A549 (cell line): Measurements from ENCODE around the gene CARD19.

ENCODE experiments used
- BHLHE40 ChIP-seq: IDR thresholded peaks from 2 replicates; pipeline ENCODE4 v1.6.1; 2012; ENCODE audit warnings: low read depth, low read length, inconsistent platforms
- EP300 ChIP-seq, 2 experiments: fragments of >200 bp; sonication (Bioruptor Twin); formaldehyde crosslinking; IDR thresholded peaks; 2 replicates in 1 of 2; 3 replicates in 1 of 2; pipeline ENCODE4 v1.6.1; 2016 to 2017
- MAZ ChIP-seq: fragments of 150-350 bp; IDR thresholded peaks from 2 replicates; pipeline ENCODE4 v1.6.1; 2014; ENCODE audit warnings: antibody characterized with exemption, low read depth, low read length, borderline replicate concordance
- POLR2A ChIP-seq: IDR thresholded peaks from 2 replicates; pipeline ENCODE4 v1.6.1; 2012; ENCODE audit warnings: mild to moderate bottlenecking, low read length
- ZC3H11A ChIP-seq: fragments of 450-650 bp; IDR thresholded peaks from 2 replicates; pipeline ENCODE4 v1.6.1; 2014; ENCODE audit warnings: antibody characterized with exemption, mild to moderate bottlenecking
- TF ChIP-seq, protein P1 (sequence below): fragments of 250-450 bp; sonication (Bioruptor Pico); IDR thresholded peaks from 2 replicates; pipeline ENCODE4 v1.5.0; 2021; ENCODE audit warnings: mild to moderate bottlenecking, moderate library complexity, borderline replicate concordance
- TF ChIP-seq, protein P2 (sequence below): fragments of 200-600 bp; sonication (generic); IDR thresholded peaks from 2 replicates; pipeline ENCODE4 v1.6.1; 2016; ENCODE audit warnings: antibody characterized with exemption, mild to moderate bottlenecking, moderate library complexity
- TF ChIP-seq, protein P3 (sequence below): fragments of >200 bp; sonication (Bioruptor Twin); formaldehyde crosslinking; IDR thresholded peaks from 3 replicates; pipeline ENCODE4 v1.5.1; 2016

DNA sequence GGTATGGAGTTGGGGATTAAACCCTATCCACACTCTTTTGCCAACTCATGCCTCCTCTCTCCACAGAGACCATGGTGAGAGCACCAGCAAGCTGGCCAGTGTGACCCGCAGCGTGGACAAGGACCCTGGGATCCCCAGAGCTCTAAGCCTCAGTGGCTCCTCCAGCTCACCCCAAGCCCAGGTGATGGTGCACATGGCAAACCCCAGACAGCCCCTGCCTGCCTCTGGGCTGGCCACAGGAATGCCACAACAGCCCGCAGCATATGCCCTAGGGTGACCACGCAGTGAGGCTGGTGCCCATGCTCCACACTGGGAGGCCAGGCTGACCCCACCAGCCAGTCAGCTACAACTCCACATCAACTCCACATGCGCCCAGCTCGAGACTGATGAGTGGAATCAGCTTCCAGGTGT is 11.5 kb upstream of the CARD19 start:
- no peak for TF ChIP-seq ZC3H11A
- TF ChIP-seq, protein P1, sequence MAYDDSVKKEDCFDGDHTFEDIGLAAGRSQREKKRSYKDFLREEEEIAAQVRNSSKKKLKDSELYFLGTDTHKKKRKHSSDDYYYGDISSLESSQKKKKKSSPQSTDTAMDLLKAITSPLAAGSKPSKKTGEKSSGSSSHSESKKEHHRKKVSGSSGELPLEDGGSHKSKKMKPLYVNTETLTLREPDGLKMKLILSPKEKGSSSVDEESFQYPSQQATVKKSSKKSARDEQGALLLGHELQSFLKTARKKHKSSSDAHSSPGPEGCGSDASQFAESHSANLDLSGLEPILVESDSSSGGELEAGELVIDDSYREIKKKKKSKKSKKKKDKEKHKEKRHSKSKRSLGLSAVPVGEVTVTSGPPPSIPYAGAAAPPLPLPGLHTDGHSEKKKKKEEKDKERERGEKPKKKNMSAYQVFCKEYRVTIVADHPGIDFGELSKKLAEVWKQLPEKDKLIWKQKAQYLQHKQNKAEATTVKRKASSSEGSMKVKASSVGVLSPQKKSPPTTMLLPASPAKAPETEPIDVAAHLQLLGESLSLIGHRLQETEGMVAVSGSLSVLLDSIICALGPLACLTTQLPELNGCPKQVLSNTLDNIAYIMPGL (CRISPR knock-in tag): no peak
- TF ChIP-seq, protein P2, sequence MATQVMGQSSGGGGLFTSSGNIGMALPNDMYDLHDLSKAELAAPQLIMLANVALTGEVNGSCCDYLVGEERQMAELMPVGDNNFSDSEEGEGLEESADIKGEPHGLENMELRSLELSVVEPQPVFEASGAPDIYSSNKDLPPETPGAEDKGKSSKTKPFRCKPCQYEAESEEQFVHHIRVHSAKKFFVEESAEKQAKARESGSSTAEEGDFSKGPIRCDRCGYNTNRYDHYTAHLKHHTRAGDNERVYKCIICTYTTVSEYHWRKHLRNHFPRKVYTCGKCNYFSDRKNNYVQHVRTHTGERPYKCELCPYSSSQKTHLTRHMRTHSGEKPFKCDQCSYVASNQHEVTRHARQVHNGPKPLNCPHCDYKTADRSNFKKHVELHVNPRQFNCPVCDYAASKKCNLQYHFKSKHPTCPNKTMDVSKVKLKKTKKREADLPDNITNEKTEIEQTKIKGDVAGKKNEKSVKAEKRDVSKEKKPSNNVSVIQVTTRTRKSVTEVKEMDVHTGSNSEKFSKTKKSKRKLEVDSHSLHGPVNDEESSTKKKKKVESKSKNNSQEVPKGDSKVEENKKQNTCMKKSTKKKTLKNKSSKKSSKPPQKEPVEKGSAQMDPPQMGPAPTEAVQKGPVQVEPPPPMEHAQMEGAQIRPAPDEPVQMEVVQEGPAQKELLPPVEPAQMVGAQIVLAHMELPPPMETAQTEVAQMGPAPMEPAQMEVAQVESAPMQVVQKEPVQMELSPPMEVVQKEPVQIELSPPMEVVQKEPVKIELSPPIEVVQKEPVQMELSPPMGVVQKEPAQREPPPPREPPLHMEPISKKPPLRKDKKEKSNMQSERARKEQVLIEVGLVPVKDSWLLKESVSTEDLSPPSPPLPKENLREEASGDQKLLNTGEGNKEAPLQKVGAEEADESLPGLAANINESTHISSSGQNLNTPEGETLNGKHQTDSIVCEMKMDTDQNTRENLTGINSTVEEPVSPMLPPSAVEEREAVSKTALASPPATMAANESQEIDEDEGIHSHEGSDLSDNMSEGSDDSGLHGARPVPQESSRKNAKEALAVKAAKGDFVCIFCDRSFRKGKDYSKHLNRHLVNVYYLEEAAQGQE: no peak
- no peak for TF ChIP-seq EP300 (IDR thresholded peaks at IDR 0.05)
- TF ChIP-seq, protein P3, sequence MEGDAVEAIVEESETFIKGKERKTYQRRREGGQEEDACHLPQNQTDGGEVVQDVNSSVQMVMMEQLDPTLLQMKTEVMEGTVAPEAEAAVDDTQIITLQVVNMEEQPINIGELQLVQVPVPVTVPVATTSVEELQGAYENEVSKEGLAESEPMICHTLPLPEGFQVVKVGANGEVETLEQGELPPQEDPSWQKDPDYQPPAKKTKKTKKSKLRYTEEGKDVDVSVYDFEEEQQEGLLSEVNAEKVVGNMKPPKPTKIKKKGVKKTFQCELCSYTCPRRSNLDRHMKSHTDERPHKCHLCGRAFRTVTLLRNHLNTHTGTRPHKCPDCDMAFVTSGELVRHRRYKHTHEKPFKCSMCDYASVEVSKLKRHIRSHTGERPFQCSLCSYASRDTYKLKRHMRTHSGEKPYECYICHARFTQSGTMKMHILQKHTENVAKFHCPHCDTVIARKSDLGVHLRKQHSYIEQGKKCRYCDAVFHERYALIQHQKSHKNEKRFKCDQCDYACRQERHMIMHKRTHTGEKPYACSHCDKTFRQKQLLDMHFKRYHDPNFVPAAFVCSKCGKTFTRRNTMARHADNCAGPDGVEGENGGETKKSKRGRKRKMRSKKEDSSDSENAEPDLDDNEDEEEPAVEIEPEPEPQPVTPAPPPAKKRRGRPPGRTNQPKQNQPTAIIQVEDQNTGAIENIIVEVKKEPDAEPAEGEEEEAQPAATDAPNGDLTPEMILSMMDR: no peak
- no peak for TF ChIP-seq MAZ
- no peak for TF ChIP-seq POLR2A
- TF ChIP-seq BHLHE40: no peak
